ENCODE data around the gene CNDP2.

- TF ChIP-seq POLR2A (IDR thresholded peaks at IDR 0.05) (no peak), EP300 (IDR thresholded peaks at IDR 0.05) (no peak)
Measured at GRCh38 chr18:74516271-74517235, 20.4 kb downstream of the CNDP2 start.
